GM19452 (cell line): ENCODE results near the gene SLC45A1.
"Not testable (repeated sequence)": the region's sequence is repeated elsewhere in the genome, so short reads cannot be mapped to it uniquely, and the experiment has no call there.

Source experiments
- ATAC-seq: cut with Tn5 transposase; IDR thresholded peaks from one replicate; pipeline ENCODE4 v1.9.1; 2021; ENCODE audit not compliant: unreplicated experiment

SLC45A1 gene

GRCh38 chr1:8365661-8366362, 47.9 kb downstream of the SLC45A1 start:
- no peak for ATAC-seq

DNA sequence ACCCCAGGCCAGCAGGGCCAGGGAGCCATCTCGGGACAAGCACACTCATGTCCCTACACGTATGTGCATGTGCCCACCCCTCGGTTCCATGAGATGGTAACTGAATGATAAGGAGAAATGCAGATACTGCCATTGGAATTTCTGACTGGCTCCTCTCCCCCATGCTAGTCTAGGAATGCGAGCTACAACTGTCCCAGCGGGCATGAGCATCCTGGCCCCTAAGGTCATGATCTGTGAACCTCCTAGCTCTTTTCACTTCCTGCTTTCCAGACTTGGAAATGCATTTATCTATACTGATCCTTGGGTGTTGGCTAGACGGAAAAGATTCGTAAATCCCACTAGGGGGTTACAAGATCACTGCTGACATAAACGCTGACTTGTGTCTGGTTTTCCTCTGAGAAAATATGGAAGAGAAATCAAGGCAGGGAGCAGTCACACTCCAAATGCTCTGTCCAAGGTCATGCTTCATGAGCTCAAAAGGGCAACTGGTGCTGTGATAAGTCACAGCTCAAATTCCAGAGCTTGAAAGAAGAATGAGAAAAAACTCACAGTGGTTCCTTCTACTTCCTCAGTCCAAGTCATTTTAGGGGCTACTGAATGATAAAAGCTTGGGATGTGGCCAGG, 49.8 kb downstream of the SLC45A1 start:
- ATAC-seq = no peak

DNA sequence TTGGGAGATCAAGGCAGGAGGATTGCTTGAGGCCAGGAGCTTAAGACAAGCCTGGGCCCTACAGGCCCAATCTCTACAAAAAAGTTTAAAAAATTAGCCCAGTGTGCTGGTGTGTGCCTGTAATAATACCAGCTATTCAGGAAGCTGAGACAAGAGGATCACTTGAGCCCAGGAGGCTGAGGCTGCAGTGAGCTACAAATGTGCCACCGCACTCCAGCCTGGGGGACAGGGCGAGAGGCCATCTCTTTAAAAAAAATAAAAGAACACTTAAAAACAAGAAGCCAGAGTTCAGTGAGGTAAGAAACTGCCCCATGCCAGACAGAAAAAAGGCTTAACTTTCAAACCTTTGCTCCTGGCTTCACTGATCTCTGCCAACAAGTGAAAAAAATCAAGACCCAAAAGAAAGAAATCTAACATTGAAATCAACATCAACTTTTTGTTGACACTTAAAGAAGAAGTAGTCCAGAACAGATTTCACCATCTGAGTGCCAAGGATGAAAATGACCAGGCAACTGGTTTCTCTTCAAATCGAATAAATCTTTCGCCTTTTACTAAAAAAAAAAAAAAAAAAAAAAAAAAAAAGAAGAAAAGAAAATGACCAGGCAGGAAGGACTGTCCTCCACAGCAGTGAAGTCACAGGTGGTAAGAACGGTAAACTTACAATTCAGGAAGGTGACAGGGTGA, 51.2 kb downstream of the SLC45A1 start:
- ATAC-seq = no peak

- ATAC-seq = no peak
Observed at GRCh38 chr1:8370046-8370881, 52.4 kb downstream of the SLC45A1 start.

DNA sequence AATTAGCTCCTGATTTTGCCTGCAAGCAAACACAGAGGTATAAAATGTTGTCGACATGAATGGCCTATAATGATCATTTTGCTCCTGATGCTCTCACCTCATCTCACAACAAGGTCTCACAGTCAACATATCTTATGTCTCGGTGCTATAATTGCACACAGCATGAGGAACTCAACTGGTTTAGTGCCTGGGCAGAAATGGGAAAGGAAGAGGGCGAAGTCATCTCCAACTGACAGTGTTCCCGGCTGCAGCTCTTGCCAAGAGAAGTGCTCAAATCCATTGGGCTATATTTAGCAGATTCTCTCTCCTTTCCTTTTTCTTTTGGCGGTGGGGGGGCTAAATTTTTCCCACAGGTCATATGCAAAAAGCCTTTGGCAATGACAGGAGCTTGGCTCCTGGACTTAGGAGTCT, 53.0 kb downstream of the SLC45A1 start:
- no peak for ATAC-seq

GRCh38 chr1:8371372-8371991, 53.6 kb downstream of the SLC45A1 start:
- ATAC-seq = no peak

GRCh38 chr1:8373125-8373524, 55.2 kb downstream of the SLC45A1 start:
- ATAC-seq = no peak

GRCh38 chr1:8373581-8374241, 55.8 kb downstream of the SLC45A1 start:
- no peak for ATAC-seq

GRCh38 chr1:8374356-8374755, 56.4 kb downstream of the SLC45A1 start:
- ATAC-seq = no peak

- ATAC-seq = no peak
Observed at GRCh38 chr1:8374812-8375211, 56.9 kb downstream of the SLC45A1 start.

DNA sequence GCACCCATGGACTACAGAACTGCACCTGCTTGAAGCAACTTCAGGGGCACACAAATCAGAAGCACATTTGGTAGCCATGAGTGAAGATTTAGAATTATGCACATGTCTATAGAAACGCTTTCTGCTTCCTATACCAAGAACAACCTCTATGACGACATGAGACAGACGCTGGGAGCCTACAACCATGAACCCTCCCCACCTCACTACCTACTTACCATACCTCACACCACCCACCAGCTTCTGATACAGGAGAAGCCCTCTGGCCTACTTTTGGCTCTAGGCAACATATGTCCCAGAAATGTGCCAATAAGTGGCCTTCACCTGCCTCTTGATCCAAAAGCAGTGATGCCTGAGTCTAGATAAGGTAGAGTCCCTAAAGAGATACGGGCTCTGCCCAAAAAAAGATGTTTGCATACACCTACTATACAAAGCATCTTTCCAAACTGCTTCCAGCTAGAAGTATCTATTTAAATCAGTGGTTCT, 58.5 kb downstream of the SLC45A1 start:
- ATAC-seq = no peak

GRCh38 chr1:8377271-8377981, 59.5 kb downstream of the SLC45A1 start:
- no peak for ATAC-seq

GRCh38 chr1:8378178-8378577, 60.3 kb downstream of the SLC45A1 start:
- ATAC-seq = no peak

- no peak for ATAC-seq
Observed at GRCh38 chr1:8378981-8379470, 61.1 kb downstream of the SLC45A1 start.

GRCh38 chr1:8379513-8380186, 61.7 kb downstream of the SLC45A1 start:
- ATAC-seq = no peak

DNA sequence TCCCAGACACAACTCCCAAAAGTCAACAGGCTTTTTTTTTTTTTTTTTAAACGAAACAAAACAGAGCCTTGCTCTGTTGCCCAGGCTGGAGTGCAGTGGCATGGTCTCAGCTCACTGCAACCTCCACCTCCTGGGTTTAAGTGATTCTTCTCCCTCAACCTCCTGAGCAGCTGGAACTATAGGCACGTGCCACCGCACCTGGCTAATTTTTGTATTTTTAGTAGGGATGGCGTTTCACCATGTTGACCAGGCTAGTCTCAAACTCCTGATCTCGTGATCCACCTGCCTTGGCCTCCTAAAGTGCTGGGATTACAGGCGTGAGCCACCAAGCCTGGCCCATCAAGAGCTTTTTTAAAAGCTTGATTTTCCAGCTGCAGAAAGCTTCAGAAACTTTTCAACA, 62.4 kb downstream of the SLC45A1 start:
- ATAC-seq = not testable (repeated sequence)

DNA sequence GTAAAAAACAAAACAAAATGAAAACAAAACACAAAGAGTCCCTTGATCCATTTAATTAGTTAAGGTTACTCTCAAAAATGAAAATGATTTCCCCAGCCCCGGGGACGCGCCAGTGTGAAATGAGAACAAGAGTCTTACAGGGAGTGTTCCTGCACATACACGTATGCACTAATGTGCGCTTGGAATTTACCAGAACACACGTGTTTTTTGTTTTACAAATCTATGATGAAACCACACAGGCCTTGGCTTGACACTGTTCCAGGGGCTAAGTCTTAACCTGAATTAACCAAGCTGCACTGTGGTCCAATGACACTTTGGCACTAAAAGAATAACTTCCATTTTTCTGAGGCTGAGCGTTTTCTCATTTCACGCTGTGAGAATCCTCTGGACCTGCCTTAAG, 63.7 kb downstream of the SLC45A1 start:
- ATAC-seq = no peak

GRCh38 chr1:8382051-8382505, 64.2 kb downstream of the SLC45A1 start:
- no peak for ATAC-seq
